HG02571 (cell line): Measurements from ENCODE around the gene CDH7.

Experiments used
- ATAC-seq: cut with Tn5 transposase; IDR thresholded peaks from one replicate; pipeline ENCODE4 v1.9.1; 2021; ENCODE audit warnings: mild to moderate bottlenecking, moderate library complexity; ENCODE audit not compliant: unreplicated experiment

Gene CDH7

GRCh38 chr18:65750389-65751154 is at the start of gene CDH7:
Gene CDH7, plus strand, starts transcription at chr18:65751012. Its CDS starts 11,831 bp downstream, at chr18:65762843.
- no peak for ATAC-seq

GRCh38 chr18:65704046-65704445 is 46.8 kb upstream of the CDH7 start:
- no peak for ATAC-seq

- ATAC-seq: no peak
These were observed 44.2 kb upstream of the CDH7 start for GRCh38 chr18:65706646-65707045.

GRCh38 chr18:65711493-65711892 is 39.3 kb upstream of the CDH7 start:
- no peak for ATAC-seq

GRCh38 chr18:65721619-65722018 is 29.2 kb upstream of the CDH7 start:
- ATAC-seq: no peak

GRCh38 chr18:65725251-65726050 is 25.4 kb upstream of the CDH7 start:
- ATAC-seq: no peak

GRCh38 chr18:65735155-65735554 is 15.7 kb upstream of the CDH7 start:
- no peak for ATAC-seq

- no peak for ATAC-seq
These were observed 13.3 kb upstream of the CDH7 start for GRCh38 chr18:65737471-65737955.

GRCh38 chr18:65746936-65747335 is 3.9 kb upstream of the CDH7 start:
- ATAC-seq: no peak

GRCh38 chr18:65748321-65748720 is 2.5 kb upstream of the CDH7 start:
- no peak for ATAC-seq

- ATAC-seq: no peak
These were observed 971 bp upstream of the CDH7 start for GRCh38 chr18:65749841-65750240.

GRCh38 chr18:65751155-65752085 is 608 bp downstream of the CDH7 start:
- no peak for ATAC-seq

- no peak for ATAC-seq
These were observed 2.0 kb downstream of the CDH7 start for GRCh38 chr18:65752625-65753325.

- no peak for ATAC-seq
These were observed 2.7 kb downstream of the CDH7 start for GRCh38 chr18:65753520-65753919.

GRCh38 chr18:65754121-65754520 is 3.3 kb downstream of the CDH7 start:
- no peak for ATAC-seq

GRCh38 chr18:65755616-65756015 is 4.8 kb downstream of the CDH7 start:
- no peak for ATAC-seq

- ATAC-seq: no peak
These were observed 9.6 kb downstream of the CDH7 start for GRCh38 chr18:65760457-65760856.

GRCh38 chr18:65761636-65762295 is 11.0 kb downstream of the CDH7 start:
- ATAC-seq: no peak

GRCh38 chr18:65762556-65762955 is 11.7 kb downstream of the CDH7 start:
- no peak for ATAC-seq

GRCh38 chr18:65767406-65767805 is 16.6 kb downstream of the CDH7 start:
- no peak for ATAC-seq
